ENCODE data around the gene KCNQ5. TPM values are rescaled to one million over a fixed set of nuclear protein-coding genes. Genes with fewer than 3 reads are reported as not detected.

Gene KCNQ5
- total RNA-seq, 1 experiment from 2014 or later = 17.8 TPM

DNA sequence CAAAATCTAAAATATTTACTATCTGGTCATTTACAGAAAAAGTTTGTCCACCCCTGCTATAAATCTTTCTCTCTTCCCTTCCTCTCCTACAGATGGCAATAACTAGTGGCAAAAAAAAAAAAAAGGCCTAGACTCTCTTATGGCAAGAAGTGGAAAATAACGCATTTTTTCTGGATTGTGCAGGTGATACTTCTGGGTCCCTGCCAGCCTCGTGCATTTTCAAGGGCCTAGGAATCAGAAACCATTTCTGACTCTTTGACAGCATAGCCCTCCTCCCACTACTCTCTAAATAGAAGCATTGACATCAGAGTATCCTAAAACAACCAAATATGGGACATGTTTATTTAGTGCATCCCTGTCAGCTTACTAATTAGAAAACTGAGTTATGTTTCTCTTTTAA is 352.4 kb downstream of the KCNQ5 start:
- no peak overlapping the region for H3K4me3 ChIP-seq (ENCODE audit: low read depth, low read length, poor library complexity, severe bottlenecking)
- no peaks in the 10 kb centered on the region for H3K9me3 ChIP-seq (ENCODE audit: low read depth, low read length, poor library complexity, severe bottlenecking)
- POLR2A ChIA-PET (ENCODE audit: low non-redundant PET) = no interaction called here
- peaks cover 15% of the 10 kb centered on the region for H3K4me1 ChIP-seq (ENCODE audit: insufficient read depth, low read length, poor library complexity, severe bottlenecking)
- no TSS peak for BruUV-seq (replicated peaks)
- no peak overlapping the region for H3K27ac ChIP-seq (ENCODE audit: low read depth, low read length, poor library complexity, severe bottlenecking)
- H3K27me3 ChIP-seq (replicated peaks; ENCODE audit: insufficient read depth, low read depth, low read length, poor library complexity) = no peaks in the 10 kb centered on the region
- CTCF ChIA-PET = no interaction called here
- H3K36me3 ChIP-seq (ENCODE audit: insufficient read depth, low read length, poor library complexity, severe bottlenecking) = no peaks in the 10 kb centered on the region
- intact Hi-C loops (cut with micrococcal nuclease; ENCODE audit: unreplicated experiment) = no loop called here
- TF ChIP-seq, protein P1, sequence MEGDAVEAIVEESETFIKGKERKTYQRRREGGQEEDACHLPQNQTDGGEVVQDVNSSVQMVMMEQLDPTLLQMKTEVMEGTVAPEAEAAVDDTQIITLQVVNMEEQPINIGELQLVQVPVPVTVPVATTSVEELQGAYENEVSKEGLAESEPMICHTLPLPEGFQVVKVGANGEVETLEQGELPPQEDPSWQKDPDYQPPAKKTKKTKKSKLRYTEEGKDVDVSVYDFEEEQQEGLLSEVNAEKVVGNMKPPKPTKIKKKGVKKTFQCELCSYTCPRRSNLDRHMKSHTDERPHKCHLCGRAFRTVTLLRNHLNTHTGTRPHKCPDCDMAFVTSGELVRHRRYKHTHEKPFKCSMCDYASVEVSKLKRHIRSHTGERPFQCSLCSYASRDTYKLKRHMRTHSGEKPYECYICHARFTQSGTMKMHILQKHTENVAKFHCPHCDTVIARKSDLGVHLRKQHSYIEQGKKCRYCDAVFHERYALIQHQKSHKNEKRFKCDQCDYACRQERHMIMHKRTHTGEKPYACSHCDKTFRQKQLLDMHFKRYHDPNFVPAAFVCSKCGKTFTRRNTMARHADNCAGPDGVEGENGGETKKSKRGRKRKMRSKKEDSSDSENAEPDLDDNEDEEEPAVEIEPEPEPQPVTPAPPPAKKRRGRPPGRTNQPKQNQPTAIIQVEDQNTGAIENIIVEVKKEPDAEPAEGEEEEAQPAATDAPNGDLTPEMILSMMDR (conservative IDR thresholded peaks at IDR 0.05; ENCODE audit: low read depth, low read length) = no peak
- TF ChIP-seq EZH2 (IDR thresholded peaks at IDR 0.05; ENCODE audit: borderline replicate concordance, low read depth, low read length, poor library complexity, severe bottlenecking) = no peak
- no peak for DNase-seq (ENCODE audit: low spot score)

DNA sequence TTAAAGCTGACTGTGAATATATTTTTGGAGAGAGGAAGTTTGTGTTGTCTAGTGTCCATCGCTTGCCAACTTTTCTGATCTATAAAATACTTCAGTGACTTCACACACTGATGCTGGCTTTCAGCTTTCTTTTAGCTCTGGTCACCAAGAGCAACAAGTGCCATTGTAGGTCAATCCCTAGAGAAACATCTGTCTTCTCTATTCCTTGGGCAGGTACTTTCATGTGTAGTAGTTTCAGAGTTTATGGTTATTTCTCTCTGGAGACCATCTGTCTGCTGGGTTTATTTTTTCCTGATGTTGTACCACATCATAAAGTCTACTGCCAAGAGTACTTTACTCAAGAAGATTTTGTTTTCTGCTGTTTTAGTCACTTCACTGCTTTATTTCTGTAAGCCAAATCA is 353.5 kb downstream of the KCNQ5 start:
- DNase-seq (ENCODE audit: low spot score) = no peak
- Histone ChIP-seq H3K4me3 (ENCODE audit: low read depth, low read length, poor library complexity, severe bottlenecking) (no peak overlapping the region), H3K27ac (ENCODE audit: low read depth, low read length, poor library complexity, severe bottlenecking) (no peak overlapping the region), H3K9me3 (ENCODE audit: low read depth, low read length, poor library complexity, severe bottlenecking) (no peaks in the 10 kb centered on the region), H3K4me1 (ENCODE audit: insufficient read depth, low read length, poor library complexity, severe bottlenecking) (peaks cover 15% of the 10 kb centered on the region), H3K27me3 (replicated peaks; ENCODE audit: insufficient read depth, low read depth, low read length, poor library complexity) (no peaks in the 10 kb centered on the region), H3K36me3 (ENCODE audit: insufficient read depth, low read length, poor library complexity, severe bottlenecking) (no peaks in the 10 kb centered on the region)
- TF ChIP-seq EZH2 (IDR thresholded peaks at IDR 0.05; ENCODE audit: borderline replicate concordance, low read depth, low read length, poor library complexity, severe bottlenecking) = no peak
- TF ChIP-seq, protein P1 (conservative IDR thresholded peaks at IDR 0.05; ENCODE audit: low read depth, low read length) = no peak
- intact Hi-C loops (cut with micrococcal nuclease; ENCODE audit: unreplicated experiment) = no loop called here
- ChIA-PET CTCF (no interaction called here), POLR2A (ENCODE audit: low non-redundant PET) (no interaction called here)
- no TSS peak for BruUV-seq (replicated peaks)

GRCh38 chr6:72976484-72976883 is 354.6 kb downstream of the KCNQ5 start:
- no peak for DNase-seq (ENCODE audit: low spot score)
- Histone ChIP-seq H3K4me1 (ENCODE audit: insufficient read depth, low read length, poor library complexity, severe bottlenecking) (peaks cover 15% of the 10 kb centered on the region), H3K36me3 (ENCODE audit: insufficient read depth, low read length, poor library complexity, severe bottlenecking) (no peaks in the 10 kb centered on the region), H3K27ac (ENCODE audit: low read depth, low read length, poor library complexity, severe bottlenecking) (no peak overlapping the region), H3K9me3 (ENCODE audit: low read depth, low read length, poor library complexity, severe bottlenecking) (no peaks in the 10 kb centered on the region), H3K27me3 (replicated peaks; ENCODE audit: insufficient read depth, low read depth, low read length, poor library complexity) (no peaks in the 10 kb centered on the region), H3K4me3 (ENCODE audit: low read depth, low read length, poor library complexity, severe bottlenecking) (no peak overlapping the region)
- ChIA-PET CTCF (no interaction called here), POLR2A (ENCODE audit: low non-redundant PET) (no interaction called here)
- TF ChIP-seq EZH2 (IDR thresholded peaks at IDR 0.05; ENCODE audit: borderline replicate concordance, low read depth, low read length, poor library complexity, severe bottlenecking) = no peak
- TF ChIP-seq, protein P1 (conservative IDR thresholded peaks at IDR 0.05; ENCODE audit: low read depth, low read length) = no peak
- intact Hi-C loops (cut with micrococcal nuclease; ENCODE audit: unreplicated experiment) = no loop called here
- BruUV-seq (replicated peaks) = no TSS peak
